ENCODE data around the gene GRIK4.
"Not testable (repeated sequence)": the region's sequence is repeated elsewhere in the genome, so short reads cannot be mapped to it uniquely, and the experiment has no call there.

Gene GRIK4

GRCh38 chr11:120610111-120610510, 98.6 kb downstream of the GRIK4 start:
- DNase-seq, result no peak

GRCh38 chr11:120611581-120611980, 100.0 kb downstream of the GRIK4 start:
- no peak for DNase-seq

DNA sequence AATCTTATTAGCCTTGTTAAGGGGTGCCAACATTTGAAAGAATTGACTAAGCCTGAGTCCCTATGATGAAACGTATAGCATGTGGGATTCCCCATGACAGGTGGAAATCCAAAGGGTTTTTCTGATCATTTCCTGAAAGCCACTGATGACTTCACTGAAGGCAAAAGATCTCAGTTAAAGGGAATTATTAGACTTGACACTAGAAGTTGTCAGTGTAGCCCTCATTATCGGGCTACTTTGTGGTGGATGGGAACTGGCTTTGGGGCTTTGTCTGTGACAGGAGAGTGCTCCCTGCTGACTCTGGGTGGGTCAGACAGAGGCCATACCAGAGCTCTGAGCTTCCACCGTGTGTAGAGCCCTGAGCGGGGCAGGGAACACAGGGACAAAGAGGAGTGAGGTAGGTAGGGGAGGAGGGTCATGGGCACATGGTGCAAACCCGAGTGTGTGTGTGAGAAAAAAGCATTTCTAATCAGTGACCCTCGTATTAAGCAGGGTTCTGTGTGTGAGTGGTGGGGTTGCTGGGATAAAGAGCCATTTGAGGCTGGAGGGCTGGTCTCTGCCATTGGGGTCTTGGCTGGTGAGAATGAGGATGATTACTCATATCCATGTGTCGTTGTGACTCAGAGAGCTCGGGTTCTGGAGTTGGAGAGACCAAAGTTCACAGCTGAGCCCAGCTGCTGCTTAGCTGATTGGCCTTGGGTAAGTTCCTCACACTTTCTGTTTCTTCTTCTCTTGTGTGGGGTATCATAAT, 101.1 kb downstream of the GRIK4 start:
- peak; percentile 33 to 40 for DNase-seq

DNA sequence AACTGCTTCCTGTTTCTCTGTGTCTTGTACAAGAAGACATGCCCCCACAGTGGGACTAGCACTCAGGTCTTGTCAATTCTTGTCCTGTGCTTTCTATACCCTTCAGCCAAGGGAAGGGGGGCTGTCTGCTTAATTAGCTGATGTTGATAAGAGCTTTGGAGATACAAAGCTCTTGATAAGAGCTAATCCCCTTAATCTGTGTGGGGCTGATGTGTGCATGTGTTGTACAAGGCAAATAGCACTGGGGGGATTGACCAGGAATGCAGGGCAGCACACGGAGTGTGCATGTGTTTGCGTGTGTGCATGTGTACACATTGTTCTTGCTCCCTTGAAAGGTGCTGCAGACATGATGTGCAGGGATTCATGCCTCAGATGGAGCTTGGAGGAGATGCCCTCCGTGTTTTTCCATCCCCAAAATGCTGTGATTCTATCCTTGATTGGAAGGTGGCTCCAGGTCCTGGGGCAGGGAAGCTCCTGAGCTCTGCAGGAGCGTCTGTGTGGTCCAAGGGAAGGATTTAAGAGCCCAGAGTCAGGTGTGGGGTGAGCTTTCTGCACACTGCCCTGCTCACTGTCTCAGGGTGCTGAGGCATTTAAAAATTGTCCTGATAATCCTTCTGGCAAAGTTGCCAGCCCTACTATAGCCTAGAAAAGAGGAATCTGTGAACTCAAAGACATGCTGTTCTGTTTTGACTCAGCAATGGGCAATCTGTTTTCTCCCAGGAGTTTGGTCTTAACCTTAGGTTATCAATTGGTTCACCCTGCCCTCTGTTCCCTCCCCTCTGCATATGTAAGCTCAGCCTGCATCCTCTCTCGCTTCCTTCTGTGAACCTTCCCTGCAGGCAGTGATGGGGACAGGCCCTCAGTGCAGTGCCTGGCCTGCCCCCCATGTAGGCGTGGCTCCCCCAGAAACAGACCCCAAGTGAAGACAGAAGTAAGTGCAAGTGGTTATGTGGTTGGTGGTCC, 102.0 kb downstream of the GRIK4 start:
- no peak for DNase-seq

GRCh38 chr11:120615391-120615790, 103.8 kb downstream of the GRIK4 start:
- DNase-seq, result no peak

DNA sequence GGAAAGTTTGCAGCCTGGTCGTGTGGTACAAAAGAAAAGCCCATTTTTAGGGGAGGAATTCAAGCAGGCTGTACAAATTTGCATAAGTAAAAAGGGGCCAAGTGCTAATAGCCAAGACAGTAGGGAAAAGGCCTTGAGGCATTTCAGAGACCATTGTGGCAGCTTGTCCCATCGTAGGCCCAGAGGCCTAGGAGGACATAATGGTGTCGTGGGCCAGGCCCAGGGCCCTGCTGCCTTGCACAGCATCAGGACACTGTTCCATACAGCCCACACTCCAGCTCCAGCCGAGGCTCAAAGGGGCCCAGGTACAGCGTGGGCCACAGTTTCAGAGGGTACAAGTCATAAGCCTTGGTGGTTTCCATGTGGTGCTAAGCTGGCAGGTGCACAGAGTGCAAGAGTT, 106.9 kb downstream of the GRIK4 start:
- no peak for DNase-seq

GRCh38 chr11:120622189-120622875, 110.8 kb downstream of the GRIK4 start:
- peak; percentile 31 to 48 for DNase-seq

DNA sequence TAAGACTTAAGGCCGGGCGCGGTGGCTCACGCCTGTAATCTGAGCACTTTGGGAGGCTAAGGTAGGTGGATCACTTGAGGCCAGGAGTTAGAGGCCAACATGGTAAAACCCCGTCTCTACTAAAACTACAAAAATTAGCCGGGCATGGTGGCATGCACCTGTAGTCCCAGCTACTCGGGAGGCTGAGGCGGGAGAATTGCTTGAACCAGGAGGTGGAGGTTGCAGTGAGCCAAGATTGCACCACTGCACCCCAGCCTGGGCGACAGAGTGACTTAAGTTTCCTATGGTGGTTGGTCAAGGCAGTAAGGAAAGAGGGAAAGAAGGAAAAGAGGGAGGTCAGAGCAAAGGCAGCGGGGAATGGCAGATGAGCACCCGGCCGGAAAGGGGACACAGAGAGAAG, 113.4 kb downstream of the GRIK4 start:
- not testable (repeated sequence) for DNase-seq

DNA sequence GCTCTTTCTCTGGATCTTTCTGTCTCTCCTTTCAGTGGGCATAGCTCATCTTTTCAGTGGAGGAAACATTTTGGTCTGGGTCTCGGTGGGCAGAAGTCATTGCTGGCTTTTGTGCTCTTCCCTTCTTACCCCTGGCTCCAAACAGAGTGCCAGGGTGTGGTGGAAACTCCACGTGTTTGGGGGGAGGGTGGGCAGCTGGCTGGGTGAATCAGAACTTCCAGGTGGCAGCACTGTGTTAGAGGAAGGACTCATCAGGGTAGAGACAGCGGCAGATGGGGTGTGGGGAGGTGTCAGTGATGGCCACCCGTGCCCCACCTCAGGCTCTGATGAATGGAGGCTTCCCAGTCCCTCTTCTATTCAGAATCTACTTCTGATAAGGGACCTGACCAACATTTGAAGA, 114.0 kb downstream of the GRIK4 start:
- DNase-seq, result no peak

DNA sequence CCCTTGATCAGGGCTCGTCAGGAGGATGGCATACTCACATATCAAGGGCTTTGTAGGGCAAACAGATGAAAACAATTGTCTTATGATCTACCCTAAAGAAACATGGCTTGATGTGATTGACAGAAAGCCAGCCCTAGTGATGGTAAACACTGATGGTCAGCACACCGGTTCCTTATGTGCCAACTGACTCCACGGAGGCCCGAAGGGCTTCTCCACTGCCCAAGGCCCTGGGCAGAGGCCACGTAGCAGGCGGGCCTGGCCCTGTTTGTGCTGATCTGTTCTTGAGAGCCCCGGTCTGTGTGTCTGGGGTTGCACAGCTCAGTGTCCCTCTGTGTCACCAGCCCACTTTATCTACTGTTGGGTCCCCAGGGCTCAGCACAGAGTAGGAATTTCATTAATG, 115.2 kb downstream of the GRIK4 start:
- no peak for DNase-seq

- DNase-seq, result no peak
These were observed 116.0 kb downstream of the GRIK4 start for GRCh38 chr11:120627327-120628163.

- no peak for DNase-seq
These were observed 118.0 kb downstream of the GRIK4 start for GRCh38 chr11:120629407-120630080.

DNA sequence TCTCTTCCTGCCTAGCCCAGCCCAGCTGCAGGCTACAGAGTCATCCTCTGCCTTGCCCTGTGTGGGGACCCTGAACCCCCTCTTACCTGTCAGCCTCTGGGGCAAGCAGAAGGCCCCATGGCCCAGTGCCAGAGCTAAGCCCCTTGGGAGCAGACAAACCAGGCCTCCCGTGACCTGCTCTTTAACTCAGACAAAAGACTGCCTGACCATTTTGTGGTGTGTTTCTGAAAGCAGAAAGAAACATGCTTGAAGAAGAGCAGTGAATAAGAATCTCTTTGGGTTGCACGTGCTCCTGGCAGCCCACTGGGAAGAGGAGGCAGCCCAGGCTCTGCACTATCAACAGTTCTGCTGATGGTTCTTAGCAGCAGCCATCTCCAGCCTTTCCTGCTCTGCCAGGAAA, 118.6 kb downstream of the GRIK4 start:
- DNase-seq, result no peak

- peak in 1 of 2 donors; percentile 2 for DNase-seq
These were observed 121.0 kb downstream of the GRIK4 start for GRCh38 chr11:120632579-120632978.

GRCh38 chr11:120633616-120634393, 122.3 kb downstream of the GRIK4 start:
- DNase-seq, result no peak

DNA sequence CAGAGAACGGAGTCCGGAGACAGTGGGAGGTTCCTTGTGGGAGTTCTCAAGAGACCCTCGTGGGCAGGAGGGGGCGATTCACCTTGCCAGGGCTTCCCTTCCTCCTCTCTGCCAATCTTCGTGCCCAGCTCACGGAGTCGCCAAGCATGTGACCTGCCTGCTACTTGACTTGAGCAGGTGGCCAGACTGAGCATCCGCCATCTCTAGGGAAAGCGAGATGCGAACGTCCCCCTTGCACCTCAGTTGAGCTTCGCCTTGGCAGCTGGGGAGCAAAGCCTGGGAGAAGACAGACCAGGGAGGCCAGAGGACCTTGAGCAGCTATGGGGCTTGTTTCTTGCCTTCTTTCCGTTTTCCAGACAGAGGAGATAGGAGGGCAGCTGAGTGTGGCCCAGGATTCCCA, 123.2 kb downstream of the GRIK4 start:
- DNase-seq, result no peak

DNA sequence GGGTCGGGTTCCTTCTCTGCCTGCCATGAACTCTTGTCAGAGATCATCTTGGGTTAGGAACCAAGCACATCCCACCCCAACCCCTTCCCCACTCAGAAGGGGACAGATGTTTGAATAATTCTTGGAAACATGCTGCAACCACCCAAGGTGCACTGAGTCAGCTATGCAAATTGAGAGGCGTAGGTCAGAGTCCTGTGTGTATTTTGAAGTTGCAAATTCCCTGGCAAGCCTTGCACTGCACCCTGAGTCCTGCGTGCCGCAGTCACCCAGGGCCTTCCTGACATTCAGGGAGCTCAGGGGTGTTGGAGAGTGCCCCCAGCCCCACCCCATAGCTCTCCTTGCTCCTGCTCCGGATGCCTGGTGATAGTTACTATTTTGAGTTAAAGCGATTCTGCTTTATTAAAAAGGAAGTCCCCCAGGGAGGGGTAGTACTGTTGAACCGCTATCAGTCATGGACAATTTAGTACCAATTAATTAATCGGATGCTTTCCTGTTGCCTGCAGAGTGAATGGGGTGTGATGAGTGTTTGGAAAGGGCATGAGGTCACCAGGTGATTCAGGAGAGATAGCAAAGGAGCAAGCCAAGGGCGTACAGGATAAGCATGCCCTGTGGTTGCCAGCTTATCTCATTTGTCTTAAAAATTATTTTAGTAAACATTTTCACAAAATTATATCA, 123.7 kb downstream of the GRIK4 start:
- DNase-seq, result no peak

DNA sequence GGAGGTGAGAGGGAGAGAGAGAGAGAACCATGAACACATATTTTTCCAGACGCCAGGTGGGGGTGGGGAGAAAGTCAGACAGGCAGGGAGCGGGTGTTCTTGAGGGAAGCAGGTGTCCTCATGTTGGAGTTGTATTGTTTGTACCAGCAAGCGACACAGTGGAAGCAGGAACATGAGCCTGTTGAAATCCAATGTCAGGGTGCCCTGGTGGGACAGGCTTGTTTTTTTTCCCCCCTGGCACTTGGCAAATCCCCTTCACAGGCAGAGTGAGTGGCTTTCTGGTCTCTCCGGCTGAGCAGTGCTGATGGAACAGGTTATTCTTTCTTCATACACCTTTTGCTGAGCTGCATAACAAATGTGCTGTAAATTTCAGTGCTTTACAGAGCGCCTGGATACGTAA, 125.6 kb downstream of the GRIK4 start:
- no peak for DNase-seq

- DNase-seq, result no peak
These were observed 130.8 kb downstream of the GRIK4 start for GRCh38 chr11:120642196-120642894.

DNA sequence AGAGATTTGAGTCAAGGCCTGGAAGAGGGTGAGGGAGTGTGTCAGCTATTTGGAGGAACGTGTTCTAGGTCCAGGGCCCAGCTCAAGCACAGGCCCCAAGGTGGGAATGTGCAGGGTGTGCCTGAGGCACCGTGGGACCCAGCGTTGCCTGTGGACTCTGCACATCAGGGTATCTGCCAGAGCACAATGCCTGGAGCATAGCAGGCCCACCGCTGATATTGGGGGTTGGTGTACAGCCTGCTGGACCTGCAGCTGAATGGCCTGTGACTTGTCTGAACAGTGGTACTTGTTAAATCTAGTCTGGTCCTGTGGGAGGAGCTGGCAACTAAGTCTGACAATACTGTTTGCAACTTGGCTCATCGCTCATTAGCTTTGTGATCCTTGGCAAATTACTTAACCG, 131.7 kb downstream of the GRIK4 start:
- DNase-seq, result no peak
